ENCODE data around the gene CCDC152. TPM values are rescaled to one million over a fixed set of nuclear protein-coding genes. Genes with fewer than 3 reads are reported as not detected.

CCDC152 gene
- total RNA-seq, 1 donor from 2014 or later, result 1.6 TPM

GRCh38 chr5:42772265-42772993 is 15.8 kb downstream of the CCDC152 start:
- peak overlapping the region; percentile 11 to 54 (median 38) for H3K4me3 ChIP-seq (ENCODE audit: low read length in 3 of 3)
- no peaks in the 10 kb centered on the region for H3K27me3 ChIP-seq (ENCODE audit: control insufficient read depth in 3 of 3, insufficient read depth in 3 of 3, low read length in 3 of 3)
- no peaks in the 10 kb centered on the region for H3K9me3 ChIP-seq (ENCODE audit: control insufficient read depth in 3 of 3, low read length in 3 of 3)
- no peak overlapping the region for H3K27ac ChIP-seq (ENCODE audit: low read depth, low read length)
- peak overlapping the region in 1 of 3 donors; percentile 3 for H3K9ac ChIP-seq (ENCODE audit: low read depth in 1 of 3, low read length in 3 of 3)
- no peaks in the 10 kb centered on the region for H3K36me3 ChIP-seq (ENCODE audit: control insufficient read depth in 3 of 3, insufficient read depth in 3 of 3, low read length in 3 of 3)
- peaks cover 0 to 3% (median 0%) of the 10 kb centered on the region in 3 donors for H3K4me1 ChIP-seq (ENCODE audit: control insufficient read depth in 3 of 3, insufficient read depth in 3 of 3, low read length in 3 of 3)

- H3K9me3 ChIP-seq (ENCODE audit: control insufficient read depth in 3 of 3, low read length in 3 of 3), result no peaks in the 10 kb centered on the region
- H3K4me3 ChIP-seq (ENCODE audit: low read length in 3 of 3), result no peak overlapping the region
- H3K27ac ChIP-seq (ENCODE audit: low read depth, low read length), result no peak overlapping the region
- H3K36me3 ChIP-seq (ENCODE audit: control insufficient read depth in 3 of 3, insufficient read depth in 3 of 3, low read length in 3 of 3), result no peaks in the 10 kb centered on the region
- no peaks in the 10 kb centered on the region for H3K27me3 ChIP-seq (ENCODE audit: control insufficient read depth in 3 of 3, insufficient read depth in 3 of 3, low read length in 3 of 3)
- no peak overlapping the region for H3K9ac ChIP-seq (ENCODE audit: low read depth in 1 of 3, low read length in 3 of 3)
- H3K4me1 ChIP-seq (ENCODE audit: control insufficient read depth in 3 of 3, insufficient read depth in 3 of 3, low read length in 3 of 3), result no peaks in the 10 kb centered on the region
Measured at GRCh38 chr5:42779083-42779482, 22.5 kb downstream of the CCDC152 start.

GRCh38 chr5:42781584-42781983 is 25.0 kb downstream of the CCDC152 start:
- no peak overlapping the region for H3K4me3 ChIP-seq (ENCODE audit: low read length in 3 of 3)
- no peak overlapping the region for H3K27ac ChIP-seq (ENCODE audit: low read depth, low read length)
- H3K27me3 ChIP-seq (ENCODE audit: control insufficient read depth in 3 of 3, insufficient read depth in 3 of 3, low read length in 3 of 3), result no peaks in the 10 kb centered on the region
- no peaks in the 10 kb centered on the region for H3K9me3 ChIP-seq (ENCODE audit: control insufficient read depth in 3 of 3, low read length in 3 of 3)
- no peaks in the 10 kb centered on the region for H3K4me1 ChIP-seq (ENCODE audit: control insufficient read depth in 3 of 3, insufficient read depth in 3 of 3, low read length in 3 of 3)
- H3K9ac ChIP-seq (ENCODE audit: low read depth in 1 of 3, low read length in 3 of 3), result no peak overlapping the region
- no peaks in the 10 kb centered on the region for H3K36me3 ChIP-seq (ENCODE audit: control insufficient read depth in 3 of 3, insufficient read depth in 3 of 3, low read length in 3 of 3)

GRCh38 chr5:42784132-42784531 is 27.5 kb downstream of the CCDC152 start:
- no peak overlapping the region for H3K27ac ChIP-seq (ENCODE audit: low read depth, low read length)
- H3K4me1 ChIP-seq (ENCODE audit: control insufficient read depth in 3 of 3, insufficient read depth in 3 of 3, low read length in 3 of 3), result no peaks in the 10 kb centered on the region
- H3K9me3 ChIP-seq (ENCODE audit: control insufficient read depth in 3 of 3, low read length in 3 of 3), result peaks cover 0 to 2% (median 0%) of the 10 kb centered on the region in 3 donors
- H3K4me3 ChIP-seq (ENCODE audit: low read length in 3 of 3), result no peak overlapping the region
- no peaks in the 10 kb centered on the region for H3K36me3 ChIP-seq (ENCODE audit: control insufficient read depth in 3 of 3, insufficient read depth in 3 of 3, low read length in 3 of 3)
- H3K27me3 ChIP-seq (ENCODE audit: control insufficient read depth in 3 of 3, insufficient read depth in 3 of 3, low read length in 3 of 3), result no peaks in the 10 kb centered on the region
- H3K9ac ChIP-seq (ENCODE audit: low read depth in 1 of 3, low read length in 3 of 3), result no peak overlapping the region

GRCh38 chr5:42785756-42786155 is 29.1 kb downstream of the CCDC152 start:
- Histone ChIP-seq H3K9me3 (ENCODE audit: control insufficient read depth in 3 of 3, low read length in 3 of 3) (peaks cover 0 to 2% (median 0%) of the 10 kb centered on the region in 3 donors), H3K4me1 (ENCODE audit: control insufficient read depth in 3 of 3, insufficient read depth in 3 of 3, low read length in 3 of 3) (no peaks in the 10 kb centered on the region), H3K9ac (ENCODE audit: low read depth in 1 of 3, low read length in 3 of 3) (no peak overlapping the region), H3K27me3 (ENCODE audit: control insufficient read depth in 3 of 3, insufficient read depth in 3 of 3, low read length in 3 of 3) (no peaks in the 10 kb centered on the region), H3K27ac (ENCODE audit: low read depth, low read length) (no peak overlapping the region), H3K4me3 (ENCODE audit: low read length in 3 of 3) (no peak overlapping the region), H3K36me3 (ENCODE audit: control insufficient read depth in 3 of 3, insufficient read depth in 3 of 3, low read length in 3 of 3) (no peaks in the 10 kb centered on the region)

GRCh38 chr5:42787073-42787472 is 30.5 kb downstream of the CCDC152 start:
- H3K9me3 ChIP-seq (ENCODE audit: control insufficient read depth in 3 of 3, low read length in 3 of 3), result peaks cover 0 to 2% (median 0%) of the 10 kb centered on the region in 3 donors
- H3K27ac ChIP-seq (ENCODE audit: low read depth, low read length), result no peak overlapping the region
- H3K27me3 ChIP-seq (ENCODE audit: control insufficient read depth in 3 of 3, insufficient read depth in 3 of 3, low read length in 3 of 3), result no peaks in the 10 kb centered on the region
- H3K4me3 ChIP-seq (ENCODE audit: low read length in 3 of 3), result no peak overlapping the region
- H3K4me1 ChIP-seq (ENCODE audit: control insufficient read depth in 3 of 3, insufficient read depth in 3 of 3, low read length in 3 of 3), result peaks cover 0 to 7% (median 0%) of the 10 kb centered on the region in 3 donors
- H3K9ac ChIP-seq (ENCODE audit: low read depth in 1 of 3, low read length in 3 of 3), result no peak overlapping the region
- H3K36me3 ChIP-seq (ENCODE audit: control insufficient read depth in 3 of 3, insufficient read depth in 3 of 3, low read length in 3 of 3), result no peaks in the 10 kb centered on the region

GRCh38 chr5:42787845-42788244 is 31.2 kb downstream of the CCDC152 start:
- H3K27ac ChIP-seq (ENCODE audit: low read depth, low read length), result no peak overlapping the region
- no peak overlapping the region for H3K4me3 ChIP-seq (ENCODE audit: low read length in 3 of 3)
- H3K9ac ChIP-seq (ENCODE audit: low read depth in 1 of 3, low read length in 3 of 3), result no peak overlapping the region
- peaks cover 0 to 7% (median 0%) of the 10 kb centered on the region in 3 donors for H3K4me1 ChIP-seq (ENCODE audit: control insufficient read depth in 3 of 3, insufficient read depth in 3 of 3, low read length in 3 of 3)
- H3K27me3 ChIP-seq (ENCODE audit: control insufficient read depth in 3 of 3, insufficient read depth in 3 of 3, low read length in 3 of 3), result no peaks in the 10 kb centered on the region
- peaks cover 0 to 2% (median 0%) of the 10 kb centered on the region in 3 donors for H3K9me3 ChIP-seq (ENCODE audit: control insufficient read depth in 3 of 3, low read length in 3 of 3)
- no peaks in the 10 kb centered on the region for H3K36me3 ChIP-seq (ENCODE audit: control insufficient read depth in 3 of 3, insufficient read depth in 3 of 3, low read length in 3 of 3)

GRCh38 chr5:42791151-42791550 is 34.5 kb downstream of the CCDC152 start:
- H3K9me3 ChIP-seq (ENCODE audit: control insufficient read depth in 3 of 3, low read length in 3 of 3), result peaks cover 0 to 2% (median 0%) of the 10 kb centered on the region in 3 donors
- H3K4me1 ChIP-seq (ENCODE audit: control insufficient read depth in 3 of 3, insufficient read depth in 3 of 3, low read length in 3 of 3), result peaks cover 0 to 7% (median 0%) of the 10 kb centered on the region in 3 donors

GRCh38 chr5:42798284-42799240 is 41.9 kb downstream of the CCDC152 start:
- Histone ChIP-seq H3K4me1 (ENCODE audit: control insufficient read depth in 3 of 3, insufficient read depth in 3 of 3, low read length in 3 of 3) (no peaks in the 10 kb centered on the region), H3K4me3 (ENCODE audit: low read length in 3 of 3) (no peak overlapping the region), H3K27ac (ENCODE audit: low read depth, low read length) (no peak overlapping the region), H3K9me3 (ENCODE audit: control insufficient read depth in 3 of 3, low read length in 3 of 3) (peaks cover 0 to 4% (median 0%) of the 10 kb centered on the region in 3 donors), H3K27me3 (ENCODE audit: control insufficient read depth in 3 of 3, insufficient read depth in 3 of 3, low read length in 3 of 3) (no peaks in the 10 kb centered on the region), H3K9ac (ENCODE audit: low read depth in 1 of 3, low read length in 3 of 3) (no peak overlapping the region), H3K36me3 (ENCODE audit: control insufficient read depth in 3 of 3, insufficient read depth in 3 of 3, low read length in 3 of 3) (peaks cover 14 to 32% (median 25%) of the 10 kb centered on the region in 3 donors)

More at GRCh38 chr5:42791151-42791550, 34.5 kb downstream of the CCDC152 start:
- Histone ChIP-seq H3K27ac (ENCODE audit: low read depth, low read length) (no peak overlapping the region), H3K36me3 (ENCODE audit: control insufficient read depth in 3 of 3, insufficient read depth in 3 of 3, low read length in 3 of 3) (no peaks in the 10 kb centered on the region), H3K27me3 (ENCODE audit: control insufficient read depth in 3 of 3, insufficient read depth in 3 of 3, low read length in 3 of 3) (no peaks in the 10 kb centered on the region), H3K4me3 (ENCODE audit: low read length in 3 of 3) (no peak overlapping the region), H3K9ac (ENCODE audit: low read depth in 1 of 3, low read length in 3 of 3) (no peak overlapping the region)

- H3K27ac ChIP-seq (ENCODE audit: low read depth, low read length), result no peak overlapping the region
- peaks cover 0 to 4% (median 0%) of the 10 kb centered on the region in 3 donors for H3K9me3 ChIP-seq (ENCODE audit: control insufficient read depth in 3 of 3, low read length in 3 of 3)
- no peak overlapping the region for H3K4me3 ChIP-seq (ENCODE audit: low read length in 3 of 3)
- no peaks in the 10 kb centered on the region for H3K4me1 ChIP-seq (ENCODE audit: control insufficient read depth in 3 of 3, insufficient read depth in 3 of 3, low read length in 3 of 3)
- no peak overlapping the region for H3K9ac ChIP-seq (ENCODE audit: low read depth in 1 of 3, low read length in 3 of 3)
- H3K27me3 ChIP-seq (ENCODE audit: control insufficient read depth in 3 of 3, insufficient read depth in 3 of 3, low read length in 3 of 3), result no peaks in the 10 kb centered on the region
- H3K36me3 ChIP-seq (ENCODE audit: control insufficient read depth in 3 of 3, insufficient read depth in 3 of 3, low read length in 3 of 3), result peaks cover 17 to 37% (median 30%) of the 10 kb centered on the region in 3 donors
Measured at GRCh38 chr5:42799241-42799608, 42.6 kb downstream of the CCDC152 start.
